K562 (cell line): ENCODE data around the gene SYPL2. TPM values are rescaled to one million over a fixed set of nuclear protein-coding genes. Genes with fewer than 3 reads are reported as not detected.

Experiments
- BCLAF1 ChIP-seq, 2 experiments: fragments of 450-650 bp in 1 of 2; IDR thresholded peaks; 2 replicates each; pipeline ENCODE4 v1.6.1; 2011 to 2017; ENCODE audit warnings: low read depth in 2 of 2, antibody characterized with exemption in 1 of 2, borderline replicate concordance in 1 of 2, low read length in 1 of 2, mild to moderate bottlenecking in 1 of 2, mixed read lengths in 1 of 2; ENCODE audit not compliant: control insufficient read depth in 1 of 2
- BRF1 ChIP-seq: IDR thresholded peaks from 3 replicates; pipeline ENCODE4 v1.6.1; 2011; ENCODE audit warnings: borderline replicate concordance, mild to moderate bottlenecking; ENCODE audit not compliant: insufficient read length; ENCODE audit errors: extremely low read depth
- EHMT2 ChIP-seq: fragments of 450-650 bp; IDR thresholded peaks from 2 replicates; pipeline ENCODE4 v1.6.1; 2018; ENCODE audit warnings: antibody characterized with exemption
- HNRNPK ChIP-seq: fragments of 200-400 bp; formaldehyde crosslinking; IDR thresholded peaks from one replicate; pipeline ENCODE4 v1.6.1; 2018; ENCODE audit warnings: mild to moderate bottlenecking, low read depth, low read length; ENCODE audit not compliant: poor library complexity, severe bottlenecking
- MEIS2 ChIP-seq: fragments of 450-650 bp; IDR thresholded peaks from 2 replicates; pipeline ENCODE4 v1.6.1; 2014; ENCODE audit warnings: mild to moderate bottlenecking; ENCODE audit not compliant: partially characterized antibody
- RFX5 ChIP-seq: IDR thresholded peaks from 2 replicates; pipeline ENCODE4 v1.6.1; 2011; ENCODE audit warnings: low read depth, mild to moderate bottlenecking, improper control_type of control experiment, low read length
- SRF ChIP-seq, 2 experiments: fragments of 250-450, 450-650 bp in 1 of 2; sonication (Bioruptor Pico) in 1 of 2; sonication (generic) in 1 of 2; formaldehyde crosslinking; IDR thresholded peaks; 2 replicates each; pipeline versions ENCODE4 v1.5.0 to v1.5.1; 2020 to 2022; ENCODE audit warnings: mild to moderate bottlenecking in 1 of 2, missing genetic modification reagents in 1 of 2
- SRSF7 ChIP-seq: fragments of 200-400 bp; formaldehyde crosslinking; optimal IDR thresholded peaks from 2 replicates; pipeline ENCODE3; 2017; ENCODE audit warnings: mild to moderate bottlenecking, low read depth, low read length
- TAF7 ChIP-seq: fragments of 450-650 bp; IDR thresholded peaks from 2 replicates; pipeline ENCODE4 v1.6.1; 2016; ENCODE audit warnings: missing genetic modification characterization, missing compliant biosample characterization
- TARDBP ChIP-seq: fragments of 450-650 bp; IDR thresholded peaks from 2 replicates; pipeline ENCODE4 v1.6.1; 2016
- TFAP4 ChIP-seq: sonication (generic); formaldehyde crosslinking; IDR thresholded peaks from 2 replicates; pipeline ENCODE4 v1.8.0; 2022; ENCODE audit warnings: missing genetic modification reagents, mild to moderate bottlenecking, moderate library complexity, borderline replicate concordance
- ZNF224 ChIP-seq: sonication (generic); formaldehyde crosslinking; IDR thresholded peaks from 2 replicates; pipeline ENCODE4 v1.8.0; 2022; ENCODE audit warnings: mild to moderate bottlenecking, missing genetic modification reagents
- polyA plus RNA-seq, 8 experiments: library from polyadenylated mRNA; depleted of rRNA in 4 of 8; stranded (reverse) in 5 of 8; unstranded in 3 of 8; fragments of >200 nt; fragmentation: Nextera tagmentation in 2 of 8; fragmentation: Illumina TruSeq in 1 of 8; extraction: Ambion mirVana in 2 of 8; extraction: Trizol in 1 of 8; gene quantifications; 2 replicates each; pipeline versions ENCODE4 v1.2.1 to v1.2.3, GENCODE V29; 2011 to 2014; ENCODE audit warnings: inconsistent platforms in 1 of 8, missing spikeins in 1 of 8
- total RNA-seq, 7 experiments: library from RNA; depleted of rRNA in 6 of 7; stranded (reverse); fragments of >200 nt in 6 of 7; fragmentation: Illumina TruSeq in 2 of 7; extraction: Trizol in 2 of 7; gene quantifications; 2 replicates each; pipeline versions ENCODE4 v1.2.1 to v1.2.3, GENCODE V29; 2011 to 2021; ENCODE audit warnings: low replicate concordance in 1 of 7
- TF ChIP-seq, protein P1 (sequence below): fragments of 250-450 bp; sonication (Bioruptor Pico); IDR thresholded peaks from 2 replicates; pipeline ENCODE4 v1.9.0; 2021; ENCODE audit warnings: mild to moderate bottlenecking, inconsistent platforms
- TF ChIP-seq, protein P2 (sequence below): fragments of 250-450 bp; sonication (Bioruptor Pico); IDR thresholded peaks from 2 replicates; pipeline ENCODE4 v1.4.0; 2020; ENCODE audit warnings: borderline replicate concordance
- TF ChIP-seq, protein P3 (sequence below): sonication (generic); formaldehyde crosslinking; IDR thresholded peaks from 2 replicates; pipeline ENCODE4 v1.8.0; 2022; ENCODE audit warnings: mild to moderate bottlenecking, missing genetic modification reagents, borderline replicate concordance

Gene SYPL2
- total and polyA plus RNA-seq, 9 of the 15 experiments (the other 6 are each of a cell fraction or from before 2014, with no cell fraction given): 0.03 to 0.20 (median 0.07) TPM; not detected in 2

DNA sequence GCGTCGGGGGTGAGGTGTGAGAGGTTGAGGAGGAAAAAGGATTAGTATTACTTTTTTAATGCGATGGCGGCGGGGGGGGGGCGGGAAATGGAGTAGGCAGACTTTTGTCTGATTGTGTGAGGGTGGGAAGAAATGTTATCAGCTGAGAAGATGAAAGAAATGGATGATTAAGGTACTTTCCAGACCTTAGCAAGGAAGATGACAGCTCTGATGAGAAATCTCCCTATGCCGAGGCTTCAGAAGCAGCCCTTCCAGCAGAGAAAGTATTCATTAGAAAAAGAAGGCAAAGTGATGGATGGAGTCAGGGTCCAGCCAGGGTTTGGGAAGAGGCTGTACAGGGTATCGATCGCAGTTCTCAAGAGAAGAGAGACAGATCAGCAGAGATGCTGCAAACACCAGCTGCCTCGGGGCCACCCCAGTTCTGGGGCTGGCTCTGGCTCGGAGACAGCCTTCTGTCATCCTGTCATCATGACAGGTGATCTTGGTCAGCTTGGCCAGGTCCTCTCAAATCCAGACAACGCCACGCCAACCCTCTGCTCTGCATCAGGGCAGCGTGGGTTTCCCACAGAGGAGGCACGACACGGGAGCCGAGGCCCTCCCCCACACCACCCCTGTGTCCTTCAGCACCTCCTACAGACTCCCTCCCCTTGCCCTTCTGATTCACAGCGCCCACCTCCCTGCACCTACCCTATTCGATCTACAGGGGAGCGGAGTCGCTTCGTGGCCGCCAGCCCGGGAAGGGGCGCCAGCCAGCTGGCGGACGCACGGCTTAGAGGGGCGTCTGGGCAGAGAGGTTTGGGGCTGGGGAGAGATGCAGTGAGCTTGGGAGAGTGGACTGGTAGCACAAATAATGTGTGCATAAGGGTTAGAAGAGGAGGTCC, 16.7 kb downstream of the SYPL2 start (continued):
- TF ChIP-seq, protein P1, sequence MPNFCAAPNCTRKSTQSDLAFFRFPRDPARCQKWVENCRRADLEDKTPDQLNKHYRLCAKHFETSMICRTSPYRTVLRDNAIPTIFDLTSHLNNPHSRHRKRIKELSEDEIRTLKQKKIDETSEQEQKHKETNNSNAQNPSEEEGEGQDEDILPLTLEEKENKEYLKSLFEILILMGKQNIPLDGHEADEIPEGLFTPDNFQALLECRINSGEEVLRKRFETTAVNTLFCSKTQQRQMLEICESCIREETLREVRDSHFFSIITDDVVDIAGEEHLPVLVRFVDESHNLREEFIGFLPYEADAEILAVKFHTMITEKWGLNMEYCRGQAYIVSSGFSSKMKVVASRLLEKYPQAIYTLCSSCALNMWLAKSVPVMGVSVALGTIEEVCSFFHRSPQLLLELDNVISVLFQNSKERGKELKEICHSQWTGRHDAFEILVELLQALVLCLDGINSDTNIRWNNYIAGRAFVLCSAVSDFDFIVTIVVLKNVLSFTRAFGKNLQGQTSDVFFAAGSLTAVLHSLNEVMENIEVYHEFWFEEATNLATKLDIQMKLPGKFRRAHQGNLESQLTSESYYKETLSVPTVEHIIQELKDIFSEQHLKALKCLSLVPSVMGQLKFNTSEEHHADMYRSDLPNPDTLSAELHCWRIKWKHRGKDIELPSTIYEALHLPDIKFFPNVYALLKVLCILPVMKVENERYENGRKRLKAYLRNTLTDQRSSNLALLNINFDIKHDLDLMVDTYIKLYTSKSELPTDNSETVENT (CRISPR knock-in tag): 0 out of 2 replicates have a peak, but pooled peaks have one; percentile 20
- peak; percentile 48 for TF ChIP-seq MEIS2
- TF ChIP-seq, protein P2, sequence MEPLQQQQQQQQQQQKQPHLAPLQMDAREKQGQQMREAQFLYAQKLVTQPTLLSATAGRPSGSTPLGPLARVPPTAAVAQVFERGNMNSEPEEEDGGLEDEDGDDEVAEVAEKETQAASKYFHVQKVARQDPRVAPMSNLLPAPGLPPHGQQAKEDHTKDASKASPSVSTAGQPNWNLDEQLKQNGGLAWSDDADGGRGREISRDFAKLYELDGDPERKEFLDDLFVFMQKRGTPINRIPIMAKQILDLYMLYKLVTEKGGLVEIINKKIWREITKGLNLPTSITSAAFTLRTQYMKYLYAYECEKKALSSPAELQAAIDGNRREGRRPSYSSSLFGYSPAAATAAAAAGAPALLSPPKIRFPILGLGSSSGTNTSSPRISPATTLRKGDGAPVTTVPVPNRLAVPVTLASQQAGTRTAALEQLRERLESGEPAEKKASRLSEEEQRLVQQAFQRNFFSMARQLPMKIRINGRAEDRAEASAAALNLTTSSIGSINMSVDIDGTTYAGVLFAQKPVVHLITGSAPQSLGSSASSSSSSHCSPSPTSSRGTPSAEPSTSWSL (CRISPR knock-in tag): 0 out of 2 replicates have a peak, but pooled peaks have one; percentile 47
- TF ChIP-seq HNRNPK: no peak
- no peak for TF ChIP-seq BCLAF1 (IDR thresholded peaks at IDR 0.05; ENCODE audit: borderline replicate concordance in 1 of 2, control insufficient read depth in 1 of 2, low read depth in 2 of 2, low read length in 1 of 2)
- TF ChIP-seq, protein P3, sequence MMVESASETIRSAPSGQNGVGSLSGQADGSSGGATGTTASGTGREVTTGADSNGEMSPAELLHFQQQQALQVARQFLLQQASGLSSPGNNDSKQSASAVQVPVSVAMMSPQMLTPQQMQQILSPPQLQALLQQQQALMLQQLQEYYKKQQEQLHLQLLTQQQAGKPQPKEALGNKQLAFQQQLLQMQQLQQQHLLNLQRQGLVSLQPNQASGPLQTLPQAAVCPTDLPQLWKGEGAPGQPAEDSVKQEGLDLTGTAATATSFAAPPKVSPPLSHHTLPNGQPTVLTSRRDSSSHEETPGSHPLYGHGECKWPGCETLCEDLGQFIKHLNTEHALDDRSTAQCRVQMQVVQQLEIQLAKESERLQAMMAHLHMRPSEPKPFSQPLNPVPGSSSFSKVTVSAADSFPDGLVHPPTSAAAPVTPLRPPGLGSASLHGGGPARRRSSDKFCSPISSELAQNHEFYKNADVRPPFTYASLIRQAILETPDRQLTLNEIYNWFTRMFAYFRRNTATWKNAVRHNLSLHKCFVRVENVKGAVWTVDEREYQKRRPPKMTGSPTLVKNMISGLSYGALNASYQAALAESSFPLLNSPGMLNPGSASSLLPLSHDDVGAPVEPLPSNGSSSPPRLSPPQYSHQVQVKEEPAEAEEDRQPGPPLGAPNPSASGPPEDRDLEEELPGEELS (CRISPR knock-in tag): no peak
- TF ChIP-seq BRF1: no peak
- TF ChIP-seq RFX5: no peak
- 0 out of 2 replicates have a peak, but pooled peaks have one; percentile 52 for TF ChIP-seq TARDBP
- TF ChIP-seq ZNF224 (CRISPR knock-in tag): no peak
- TF ChIP-seq SRSF7: no peak
- TF ChIP-seq TAF7 (tag): no peak
- peak; percentile 49; the same call in 1 of the 2 replicates for TF ChIP-seq EHMT2
- no peak for TF ChIP-seq SRF (CRISPR knock-in tag; IDR thresholded peaks at IDR 0.05)
- TF ChIP-seq TFAP4 (CRISPR knock-in tag): peak; percentile 81
